HEK293 (cell line): Measurements from ENCODE around the gene SLC9A5.
A peak's percentile ranks its signal among the peaks of the same experiment; 100 is the strongest.

Experiments used
- CTCF ChIA-PET: fragments of 350-600 bp; formaldehyde crosslinking; extraction: SDS; loops from one replicate; lab custom pipeline; 2021; ENCODE audit warnings: antibody characterized with exemption; lab: Yijun Ruan, JAX
- POLR2A ChIA-PET: fragments of 300-600 bp; formaldehyde crosslinking; extraction: SDS; loops from one replicate; lab custom pipeline; 2020; ENCODE audit warnings: antibody characterized with exemption, inconsistent platforms; lab: Yijun Ruan, JAX
- H3K27ac ChIP-seq: fragments of 200-500 bp; sonication (Bioruptor generic); 2 replicates; pipeline ENCODE4 v1.5.1; 2014; ENCODE audit warnings: low read depth, low read length, control low read depth, inconsistent platforms; ENCODE audit errors: extremely low read depth
- H3K36me3 ChIP-seq, 2 experiments: fragments of 200-500 bp in 1 of 2; sonication (Bioruptor generic) in 1 of 2; 1 replicate in 1 of 2; 2 replicates in 1 of 2; pipeline ENCODE4 v1.5.1; 2014 to 2017; ENCODE audit warnings: inconsistent platforms in 2 of 2, low read length in 2 of 2; ENCODE audit not compliant: control insufficient read depth in 2 of 2, insufficient read depth in 1 of 2
- H3K4me1 ChIP-seq: fragments of 200-500 bp; sonication (Bioruptor generic); 2 replicates; pipeline ENCODE4 v1.5.1; 2014; ENCODE audit warnings: mild to moderate bottlenecking, low read length, inconsistent platforms; ENCODE audit not compliant: control insufficient read depth, insufficient read depth
- H3K4me3 ChIP-seq: 2 replicates; pipeline ENCODE4 v1.5.1; 2011; ENCODE audit warnings: low read depth, mild to moderate bottlenecking, control low read depth, low read length, moderate library complexity
- H3K9me3 ChIP-seq: fragments of 200-500 bp; sonication (Bioruptor generic); 2 replicates; pipeline ENCODE4 v1.5.1; 2014; ENCODE audit warnings: low read depth, low read length, inconsistent platforms; ENCODE audit not compliant: control insufficient read depth, insufficient read depth
- KLF10 ChIP-seq: fragments of 450-650 bp; IDR thresholded peaks from 2 replicates; pipeline ENCODE4 v1.5.1; 2018; ENCODE audit warnings: missing biosample characterization, mild to moderate bottlenecking, missing genetic modification characterization
- KLF8 ChIP-seq: fragments of 450-650 bp; formaldehyde crosslinking; IDR thresholded peaks from 2 replicates; pipeline ENCODE4 v1.5.1; 2016; ENCODE audit warnings: missing biosample characterization, missing genetic modification characterization
- KLF9 ChIP-seq: fragments of 450-650 bp; formaldehyde crosslinking; IDR thresholded peaks from 2 replicates; pipeline ENCODE4 v1.5.1; 2016; ENCODE audit warnings: missing biosample characterization, missing genetic modification characterization, low read depth
- ZBTB48 ChIP-seq: fragments of 450-650 bp; formaldehyde crosslinking; IDR thresholded peaks from 2 replicates; pipeline ENCODE4 v1.5.1; 2016; ENCODE audit warnings: missing biosample characterization, missing genetic modification characterization
- ZFP69B ChIP-seq: fragments of 450-650 bp; formaldehyde crosslinking; IDR thresholded peaks from 2 replicates; pipeline ENCODE4 v1.5.1; 2016; ENCODE audit warnings: missing biosample characterization, missing genetic modification characterization
- ZNF266 ChIP-seq: fragments of 450-650 bp; formaldehyde crosslinking; IDR thresholded peaks from 2 replicates; pipeline ENCODE4 v1.5.1; 2016; ENCODE audit warnings: missing biosample characterization, missing genetic modification characterization, low read depth
- ZNF341 ChIP-seq: fragments of 450-650 bp; formaldehyde crosslinking; IDR thresholded peaks from 2 replicates; pipeline ENCODE4; 2016; ENCODE audit warnings: low read depth, missing biosample characterization, missing genetic modification characterization
- ZNF776 ChIP-seq: fragments of 450-650 bp; formaldehyde crosslinking; IDR thresholded peaks from 2 replicates; pipeline ENCODE4 v1.5.0; 2017; ENCODE audit warnings: missing biosample characterization, missing genetic modification characterization, borderline replicate concordance
- TF ChIP-seq, protein P1 (sequence below): fragments of 450-650 bp; formaldehyde crosslinking; IDR thresholded peaks from 2 replicates; pipeline ENCODE4 v1.5.1; 2016; ENCODE audit warnings: missing biosample characterization, missing genetic modification characterization
- TF ChIP-seq, protein P2 (sequence below): fragments of 450-650 bp; formaldehyde crosslinking; IDR thresholded peaks from 2 replicates; pipeline ENCODE4 v1.5.1; 2016; ENCODE audit warnings: missing biosample characterization, missing genetic modification characterization
- TF ChIP-seq, protein P3 (sequence below): fragments of 450-650 bp; formaldehyde crosslinking; IDR thresholded peaks from 2 replicates; pipeline ENCODE4 v1.5.1; 2016; ENCODE audit warnings: missing biosample characterization, missing genetic modification characterization, low read depth
- TF ChIP-seq, protein P4 (sequence below): fragments of 450-650 bp; formaldehyde crosslinking; IDR thresholded peaks from 2 replicates; pipeline ENCODE4 v1.5.1; 2017; ENCODE audit warnings: missing biosample characterization, mild to moderate bottlenecking, missing genetic modification characterization, moderate library complexity
- TF ChIP-seq, protein P5 (sequence below): fragments of 450-650 bp; formaldehyde crosslinking; IDR thresholded peaks from 2 replicates; pipeline ENCODE4 v1.5.1; 2016; ENCODE audit warnings: missing biosample characterization, missing genetic modification characterization
- TF ChIP-seq, protein P6 (sequence below): fragments of 450-650 bp; formaldehyde crosslinking; IDR thresholded peaks from 2 replicates; pipeline ENCODE4 v1.5.1; 2016; ENCODE audit warnings: missing biosample characterization, missing genetic modification characterization
- TF ChIP-seq, protein P7 (sequence below): fragments of 450-650 bp; IDR thresholded peaks from 2 replicates; pipeline ENCODE4 v1.5.1; 2018; ENCODE audit warnings: missing biosample characterization, mild to moderate bottlenecking, missing genetic modification characterization

The SLC9A5 gene

DNA sequence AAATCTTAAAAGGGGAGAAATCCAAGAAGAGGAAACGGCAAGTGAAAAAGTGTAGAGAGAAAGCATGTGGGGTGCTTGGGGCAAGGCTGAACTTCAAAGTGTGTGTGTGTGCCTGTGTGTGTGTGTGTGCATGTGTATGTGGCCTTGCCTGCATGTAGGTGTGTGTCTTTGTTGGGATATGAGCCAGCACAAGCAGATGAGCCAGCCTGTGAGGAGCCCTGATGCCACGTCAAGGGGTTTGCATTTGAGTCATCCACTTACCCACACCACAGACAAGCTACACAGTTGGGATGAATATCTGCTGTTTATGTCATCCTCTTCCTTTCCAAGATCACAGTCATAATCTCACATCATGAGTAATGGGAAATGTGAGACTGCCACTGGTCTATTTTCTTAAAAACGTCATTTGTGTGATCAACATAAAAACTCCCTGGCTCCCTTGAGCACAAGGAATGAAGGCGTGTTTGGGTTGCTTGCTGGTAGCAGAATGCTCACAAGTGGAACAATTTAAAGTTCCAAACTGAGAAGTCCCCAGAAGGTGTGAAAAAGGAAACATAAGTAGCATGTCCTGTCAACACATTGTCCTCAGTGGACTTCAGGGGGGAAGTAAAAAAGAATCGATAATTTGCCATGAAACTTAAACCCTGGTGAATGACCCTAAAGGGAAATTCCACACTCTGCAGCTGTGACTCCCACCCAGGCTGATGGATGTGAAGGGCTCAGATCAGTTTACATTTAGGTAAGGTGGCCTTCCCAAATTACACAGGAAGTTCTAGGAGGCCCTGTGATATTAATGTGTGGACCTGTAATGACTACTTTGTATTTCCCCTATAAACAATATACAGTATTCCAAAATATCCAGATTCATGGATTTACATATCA lies 63.1 kb downstream of the SLC9A5 start (continued):
- TF ChIP-seq, protein P1, sequence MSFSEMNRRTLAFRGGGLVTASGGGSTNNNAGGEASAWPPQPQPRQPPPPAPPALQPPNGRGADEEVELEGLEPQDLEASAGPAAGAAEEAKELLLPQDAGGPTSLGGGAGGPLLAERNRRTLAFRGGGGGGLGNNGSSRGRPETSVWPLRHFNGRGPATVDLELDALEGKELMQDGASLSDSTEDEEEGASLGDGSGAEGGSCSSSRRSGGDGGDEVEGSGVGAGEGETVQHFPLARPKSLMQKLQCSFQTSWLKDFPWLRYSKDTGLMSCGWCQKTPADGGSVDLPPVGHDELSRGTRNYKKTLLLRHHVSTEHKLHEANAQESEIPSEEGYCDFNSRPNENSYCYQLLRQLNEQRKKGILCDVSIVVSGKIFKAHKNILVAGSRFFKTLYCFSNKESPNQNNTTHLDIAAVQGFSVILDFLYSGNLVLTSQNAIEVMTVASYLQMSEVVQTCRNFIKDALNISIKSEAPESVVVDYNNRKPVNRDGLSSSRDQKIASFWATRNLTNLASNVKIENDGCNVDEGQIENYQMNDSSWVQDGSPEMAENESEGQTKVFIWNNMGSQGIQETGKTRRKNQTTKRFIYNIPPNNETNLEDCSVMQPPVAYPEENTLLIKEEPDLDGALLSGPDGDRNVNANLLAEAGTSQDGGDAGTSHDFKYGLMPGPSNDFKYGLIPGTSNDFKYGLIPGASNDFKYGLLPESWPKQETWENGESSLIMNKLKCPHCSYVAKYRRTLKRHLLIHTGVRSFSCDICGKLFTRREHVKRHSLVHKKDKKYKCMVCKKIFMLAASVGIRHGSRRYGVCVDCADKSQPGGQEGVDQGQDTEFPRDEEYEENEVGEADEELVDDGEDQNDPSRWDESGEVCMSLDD (tag by site-specific recombination), result no peak
- TF ChIP-seq, protein P2, sequence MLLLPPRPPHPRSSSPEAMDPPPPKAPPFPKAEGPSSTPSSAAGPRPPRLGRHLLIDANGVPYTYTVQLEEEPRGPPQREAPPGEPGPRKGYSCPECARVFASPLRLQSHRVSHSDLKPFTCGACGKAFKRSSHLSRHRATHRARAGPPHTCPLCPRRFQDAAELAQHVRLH (tag by site-specific recombination), result no peak; the same call in 1 of the 2 replicates
- TF ChIP-seq KLF10 (tag by site-specific recombination) (peak; percentile 85), KLF9 (peak; percentile 31; the same call in 1 of the 2 replicates), ZBTB48 (tag by site-specific recombination) (peak; percentile 55; the same call in 1 of the 2 replicates), ZNF341 (tag by site-specific recombination) (no peak), ZNF266 (tag by site-specific recombination) (no peak), ZNF776 (no peak)
- TF ChIP-seq, protein P3, sequence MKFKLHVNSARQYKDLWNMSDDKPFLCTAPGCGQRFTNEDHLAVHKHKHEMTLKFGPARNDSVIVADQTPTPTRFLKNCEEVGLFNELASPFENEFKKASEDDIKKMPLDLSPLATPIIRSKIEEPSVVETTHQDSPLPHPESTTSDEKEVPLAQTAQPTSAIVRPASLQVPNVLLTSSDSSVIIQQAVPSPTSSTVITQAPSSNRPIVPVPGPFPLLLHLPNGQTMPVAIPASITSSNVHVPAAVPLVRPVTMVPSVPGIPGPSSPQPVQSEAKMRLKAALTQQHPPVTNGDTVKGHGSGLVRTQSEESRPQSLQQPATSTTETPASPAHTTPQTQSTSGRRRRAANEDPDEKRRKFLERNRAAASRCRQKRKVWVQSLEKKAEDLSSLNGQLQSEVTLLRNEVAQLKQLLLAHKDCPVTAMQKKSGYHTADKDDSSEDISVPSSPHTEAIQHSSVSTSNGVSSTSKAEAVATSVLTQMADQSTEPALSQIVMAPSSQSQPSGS (tag by site-specific recombination), result peak; percentile 95
- TF ChIP-seq, protein P4, sequence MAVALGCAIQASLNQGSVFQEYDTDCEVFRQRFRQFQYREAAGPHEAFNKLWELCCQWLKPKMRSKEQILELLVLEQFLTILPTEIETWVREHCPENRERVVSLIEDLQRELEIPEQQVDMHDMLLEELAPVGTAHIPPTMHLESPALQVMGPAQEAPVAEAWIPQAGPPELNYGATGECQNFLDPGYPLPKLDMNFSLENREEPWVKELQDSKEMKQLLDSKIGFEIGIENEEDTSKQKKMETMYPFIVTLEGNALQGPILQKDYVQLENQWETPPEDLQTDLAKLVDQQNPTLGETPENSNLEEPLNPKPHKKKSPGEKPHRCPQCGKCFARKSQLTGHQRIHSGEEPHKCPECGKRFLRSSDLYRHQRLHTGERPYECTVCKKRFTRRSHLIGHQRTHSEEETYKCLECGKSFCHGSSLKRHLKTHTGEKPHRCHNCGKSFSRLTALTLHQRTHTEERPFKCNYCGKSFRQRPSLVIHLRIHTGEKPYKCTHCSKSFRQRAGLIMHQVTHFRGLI (tag by site-specific recombination), result no peak
- TF ChIP-seq, protein P5, sequence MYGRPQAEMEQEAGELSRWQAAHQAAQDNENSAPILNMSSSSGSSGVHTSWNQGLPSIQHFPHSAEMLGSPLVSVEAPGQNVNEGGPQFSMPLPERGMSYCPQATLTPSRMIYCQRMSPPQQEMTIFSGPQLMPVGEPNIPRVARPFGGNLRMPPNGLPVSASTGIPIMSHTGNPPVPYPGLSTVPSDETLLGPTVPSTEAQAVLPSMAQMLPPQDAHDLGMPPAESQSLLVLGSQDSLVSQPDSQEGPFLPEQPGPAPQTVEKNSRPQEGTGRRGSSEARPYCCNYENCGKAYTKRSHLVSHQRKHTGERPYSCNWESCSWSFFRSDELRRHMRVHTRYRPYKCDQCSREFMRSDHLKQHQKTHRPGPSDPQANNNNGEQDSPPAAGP (tag by site-specific recombination), result peak; percentile 92; the same call in 1 of the 2 replicates
- TF ChIP-seq, protein P6, sequence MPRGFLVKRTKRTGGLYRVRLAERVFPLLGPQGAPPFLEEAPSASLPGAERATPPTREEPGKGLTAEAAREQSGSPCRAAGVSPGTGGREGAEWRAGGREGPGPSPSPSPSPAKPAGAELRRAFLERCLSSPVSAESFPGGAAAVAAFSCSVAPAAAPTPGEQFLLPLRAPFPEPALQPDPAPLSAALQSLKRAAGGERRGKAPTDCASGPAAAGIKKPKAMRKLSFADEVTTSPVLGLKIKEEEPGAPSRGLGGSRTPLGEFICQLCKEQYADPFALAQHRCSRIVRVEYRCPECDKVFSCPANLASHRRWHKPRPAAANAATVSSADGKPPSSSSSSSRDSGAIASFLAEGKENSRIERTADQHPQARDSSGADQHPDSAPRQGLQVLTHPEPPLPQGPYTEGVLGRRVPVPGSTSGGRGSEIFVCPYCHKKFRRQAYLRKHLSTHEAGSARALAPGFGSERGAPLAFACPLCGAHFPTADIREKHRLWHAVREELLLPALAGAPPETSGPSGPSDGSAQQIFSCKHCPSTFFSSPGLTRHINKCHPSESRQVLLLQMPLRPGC, result peak; percentile 80; the same call in 1 of the 2 replicates
- TF ChIP-seq, protein P7, sequence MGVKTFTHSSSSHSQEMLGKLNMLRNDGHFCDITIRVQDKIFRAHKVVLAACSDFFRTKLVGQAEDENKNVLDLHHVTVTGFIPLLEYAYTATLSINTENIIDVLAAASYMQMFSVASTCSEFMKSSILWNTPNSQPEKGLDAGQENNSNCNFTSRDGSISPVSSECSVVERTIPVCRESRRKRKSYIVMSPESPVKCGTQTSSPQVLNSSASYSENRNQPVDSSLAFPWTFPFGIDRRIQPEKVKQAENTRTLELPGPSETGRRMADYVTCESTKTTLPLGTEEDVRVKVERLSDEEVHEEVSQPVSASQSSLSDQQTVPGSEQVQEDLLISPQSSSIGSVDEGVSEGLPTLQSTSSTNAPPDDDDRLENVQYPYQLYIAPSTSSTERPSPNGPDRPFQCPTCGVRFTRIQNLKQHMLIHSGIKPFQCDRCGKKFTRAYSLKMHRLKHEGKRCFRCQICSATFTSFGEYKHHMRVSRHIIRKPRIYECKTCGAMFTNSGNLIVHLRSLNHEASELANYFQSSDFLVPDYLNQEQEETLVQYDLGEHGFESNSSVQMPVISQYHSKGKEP (tag by site-specific recombination), result no peak

DNA sequence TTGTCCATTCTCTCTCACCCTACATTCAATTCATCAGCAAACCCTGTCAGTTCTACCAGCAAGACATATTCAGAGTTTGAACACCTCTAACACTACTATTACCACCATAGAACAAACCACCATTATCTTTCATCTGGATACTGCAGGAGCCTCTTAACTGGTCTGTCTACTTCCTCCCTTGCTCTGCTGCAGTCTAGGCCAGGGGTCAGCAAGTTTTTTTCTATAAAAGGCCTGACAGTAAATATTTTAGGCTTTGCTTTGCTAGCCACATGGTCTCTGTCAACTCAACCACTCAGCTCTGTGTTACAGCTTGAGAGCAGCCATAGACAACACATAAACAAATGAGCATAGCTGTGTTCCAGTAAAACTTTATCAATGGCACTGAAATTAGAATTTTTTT lies 63.9 kb downstream of the SLC9A5 start:
- TF ChIP-seq KLF8, result no peak
- no peak for TF ChIP-seq ZFP69B (tag by site-specific recombination)
- ChIA-PET POLR2A (no interaction called here), CTCF (interaction anchor here (0.6 to 4.3 kb wide), 7 partner anchors 14 to 127 kb away, joined by 3 to 18 read pairs (median 3); partner anchors contain the start of genes KCTD19 and LRRC36)
- H3K36me3 ChIP-seq, result no peaks in the 10 kb centered on the region; a peak in 1 of 3 replicates
- no peaks in the 10 kb centered on the region for H3K9me3 ChIP-seq
- no peak overlapping the region for H3K4me3 ChIP-seq
- H3K27ac ChIP-seq, result no peak overlapping the region
- peaks cover 8% of the 10 kb centered on the region; the same call in 1 of the 2 replicates for H3K4me1 ChIP-seq
